ENCODE data around the gene PRR16. TPM values are rescaled to one million over a fixed set of nuclear protein-coding genes. Genes with fewer than 3 reads are reported as not detected.

The PRR16 gene
- total RNA-seq, 2 donors from 2014 or later = 19.8 to 25.5 TPM

DNA sequence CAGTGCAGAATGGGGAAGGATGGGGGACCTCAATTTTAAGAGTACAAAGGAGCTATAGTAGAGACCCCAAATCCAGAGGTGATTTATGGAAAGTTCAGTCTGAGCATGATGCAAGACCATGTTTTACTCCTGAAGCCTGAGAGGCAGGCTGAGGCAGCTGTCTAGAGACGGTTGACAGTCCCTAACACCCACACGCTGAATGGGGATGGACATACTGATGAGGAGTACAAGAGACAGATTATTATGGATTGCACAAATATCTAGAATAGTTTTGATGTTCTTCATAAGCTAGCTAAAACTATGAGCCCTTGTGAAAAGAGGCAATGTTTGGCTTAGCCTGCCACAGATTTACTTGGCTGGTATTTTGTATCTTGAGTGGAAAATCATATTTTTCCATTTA, 64.5 kb downstream of the PRR16 start:
- TF ChIP-seq, protein P1, sequence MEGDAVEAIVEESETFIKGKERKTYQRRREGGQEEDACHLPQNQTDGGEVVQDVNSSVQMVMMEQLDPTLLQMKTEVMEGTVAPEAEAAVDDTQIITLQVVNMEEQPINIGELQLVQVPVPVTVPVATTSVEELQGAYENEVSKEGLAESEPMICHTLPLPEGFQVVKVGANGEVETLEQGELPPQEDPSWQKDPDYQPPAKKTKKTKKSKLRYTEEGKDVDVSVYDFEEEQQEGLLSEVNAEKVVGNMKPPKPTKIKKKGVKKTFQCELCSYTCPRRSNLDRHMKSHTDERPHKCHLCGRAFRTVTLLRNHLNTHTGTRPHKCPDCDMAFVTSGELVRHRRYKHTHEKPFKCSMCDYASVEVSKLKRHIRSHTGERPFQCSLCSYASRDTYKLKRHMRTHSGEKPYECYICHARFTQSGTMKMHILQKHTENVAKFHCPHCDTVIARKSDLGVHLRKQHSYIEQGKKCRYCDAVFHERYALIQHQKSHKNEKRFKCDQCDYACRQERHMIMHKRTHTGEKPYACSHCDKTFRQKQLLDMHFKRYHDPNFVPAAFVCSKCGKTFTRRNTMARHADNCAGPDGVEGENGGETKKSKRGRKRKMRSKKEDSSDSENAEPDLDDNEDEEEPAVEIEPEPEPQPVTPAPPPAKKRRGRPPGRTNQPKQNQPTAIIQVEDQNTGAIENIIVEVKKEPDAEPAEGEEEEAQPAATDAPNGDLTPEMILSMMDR (IDR thresholded peaks at IDR 0.05) = no peak
- H3K36me3 ChIP-seq = no peaks in the 10 kb centered on the region
- no peaks in the 10 kb centered on the region for H3K4me1 ChIP-seq (ENCODE audit: control insufficient read depth in 1 of 2, low read depth in 2 of 2)
- ATAC-seq (ENCODE audit: insufficient number of reproducible peaks, low FRiP score, low read depth) (peak; percentile 36), DNase-seq (ENCODE audit: low spot score) (no peak)
- H3K4me3 ChIP-seq = no peak overlapping the region
- no peaks in the 10 kb centered on the region for H3K27me3 ChIP-seq (replicated peaks; ENCODE audit: insufficient read depth)
- H3K27ac ChIP-seq = no peak overlapping the region
- H3K9me3 ChIP-seq = no peaks in the 10 kb centered on the region

DNA sequence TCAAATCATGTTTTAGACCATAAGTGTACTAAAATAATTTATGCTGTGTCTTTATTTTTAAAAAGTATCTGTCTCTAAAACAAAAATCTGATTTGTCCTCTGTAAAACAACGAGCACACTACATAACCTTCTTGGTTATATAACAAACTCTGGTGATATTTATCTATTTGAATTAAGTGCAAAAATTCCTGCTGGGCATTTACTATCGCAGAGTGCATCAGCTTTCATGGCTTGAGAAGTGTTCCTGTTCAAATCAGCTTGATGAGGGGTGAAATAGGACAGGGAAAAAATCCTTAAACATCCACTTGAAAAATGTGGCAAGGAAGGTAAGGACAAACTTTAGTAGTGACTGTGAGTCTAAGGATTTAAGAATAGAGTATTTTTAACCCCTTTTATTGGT, 65.3 kb downstream of the PRR16 start:
- TF ChIP-seq, protein P1 (IDR thresholded peaks at IDR 0.05) = no peak
- Histone ChIP-seq H3K9me3 (no peaks in the 10 kb centered on the region), H3K4me3 (no peak overlapping the region), H3K27ac (no peak overlapping the region), H3K4me1 (ENCODE audit: control insufficient read depth in 1 of 2, low read depth in 2 of 2) (no peaks in the 10 kb centered on the region), H3K27me3 (replicated peaks; ENCODE audit: insufficient read depth) (no peaks in the 10 kb centered on the region), H3K36me3 (no peaks in the 10 kb centered on the region)
- no peak for ATAC-seq (ENCODE audit: insufficient number of reproducible peaks, low FRiP score, low read depth)
- DNase-seq (ENCODE audit: low spot score) = no peak

DNA sequence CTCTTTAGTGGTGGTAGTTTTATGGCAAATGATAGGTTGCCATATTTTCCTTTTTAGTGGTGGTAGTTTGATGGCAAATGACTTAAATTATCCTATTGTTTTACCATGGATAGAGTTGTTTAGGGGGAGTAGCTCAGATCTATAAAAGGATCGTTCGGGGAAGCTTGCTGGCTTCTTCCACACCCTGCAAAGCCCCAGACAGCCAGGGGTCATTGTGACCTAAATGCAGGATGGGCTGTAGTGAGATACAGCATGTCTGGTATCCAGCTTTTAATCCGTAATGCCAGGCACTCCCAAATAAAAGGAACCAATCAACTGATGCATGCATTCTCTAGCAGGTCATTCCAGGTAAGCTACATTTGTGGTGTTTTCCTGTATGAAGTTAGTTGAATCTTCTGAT, 67.1 kb downstream of the PRR16 start:
- ATAC-seq (ENCODE audit: insufficient number of reproducible peaks, low FRiP score, low read depth) (no peak), DNase-seq (ENCODE audit: low spot score) (no peak)
- TF ChIP-seq, protein P1 (IDR thresholded peaks at IDR 0.05) = no peak
- Histone ChIP-seq H3K9me3 (no peaks in the 10 kb centered on the region), H3K27ac (no peak overlapping the region), H3K4me1 (ENCODE audit: control insufficient read depth in 1 of 2, low read depth in 2 of 2) (no peaks in the 10 kb centered on the region), H3K4me3 (no peak overlapping the region), H3K36me3 (no peaks in the 10 kb centered on the region), H3K27me3 (replicated peaks; ENCODE audit: insufficient read depth) (no peaks in the 10 kb centered on the region)

DNA sequence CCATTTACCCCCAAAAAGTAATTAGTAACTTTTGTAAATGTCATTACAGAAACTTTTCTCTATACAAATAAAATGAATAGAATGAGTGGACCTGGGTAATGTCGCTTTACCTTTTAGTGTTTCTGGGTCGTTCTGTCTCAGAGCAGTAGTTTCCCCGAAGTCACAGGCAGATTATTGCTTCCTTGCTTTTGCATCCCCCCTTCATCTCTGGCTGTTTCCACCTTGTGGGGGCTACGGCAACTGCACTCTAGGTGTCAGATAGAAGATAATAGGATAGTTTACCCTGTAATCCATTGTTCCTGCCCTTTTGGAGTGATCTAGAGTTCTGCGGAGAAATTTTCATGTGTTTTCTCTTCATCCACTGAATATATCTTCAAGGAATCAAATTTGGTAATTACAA, 68.7 kb downstream of the PRR16 start:
- no peak for DNase-seq (ENCODE audit: low spot score)
- no peak overlapping the region for H3K4me3 ChIP-seq
- H3K27me3 ChIP-seq (replicated peaks; ENCODE audit: insufficient read depth) = no peaks in the 10 kb centered on the region
- H3K9me3 ChIP-seq = no peaks in the 10 kb centered on the region
- TF ChIP-seq, protein P1 (IDR thresholded peaks at IDR 0.05) = no peak
- H3K36me3 ChIP-seq = no peaks in the 10 kb centered on the region
- H3K27ac ChIP-seq = no peak overlapping the region
- ATAC-seq (ENCODE audit: insufficient number of reproducible peaks, low FRiP score, low read depth) = no peak
- no peaks in the 10 kb centered on the region for H3K4me1 ChIP-seq (ENCODE audit: control insufficient read depth in 1 of 2, low read depth in 2 of 2)

DNA sequence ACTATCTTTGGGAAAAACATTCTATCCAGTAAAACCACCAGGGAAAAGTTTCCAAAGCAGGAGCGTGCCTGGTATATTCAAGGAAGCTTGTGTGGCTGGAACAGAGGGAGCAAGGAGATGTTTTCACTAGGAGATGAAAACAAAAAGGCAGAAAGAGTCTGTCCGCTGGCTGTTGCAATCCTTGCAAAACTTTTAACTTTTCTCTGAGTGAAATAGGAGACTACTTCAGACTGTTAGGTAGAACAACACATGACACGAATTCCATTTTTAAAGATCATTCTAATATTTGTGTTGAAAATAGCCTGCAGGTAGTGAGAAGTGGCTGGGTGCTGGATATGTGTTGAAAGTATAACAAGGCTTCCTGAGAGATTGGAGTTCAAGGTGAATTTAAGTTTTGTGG, 69.5 kb downstream of the PRR16 start:
- Histone ChIP-seq H3K27me3 (replicated peaks; ENCODE audit: insufficient read depth) (no peaks in the 10 kb centered on the region), H3K36me3 (no peaks in the 10 kb centered on the region)
- TF ChIP-seq, protein P1 (IDR thresholded peaks at IDR 0.05) = no peak

More for the DNA sequence above, 69.5 kb downstream of the PRR16 start:
- Histone ChIP-seq H3K4me3 (no peak overlapping the region), H3K9me3 (no peaks in the 10 kb centered on the region), H3K27ac (no peak overlapping the region), H3K4me1 (ENCODE audit: control insufficient read depth in 1 of 2, low read depth in 2 of 2) (peaks cover 0 to 3% of the 10 kb centered on the region in 2 donors)
- no peak for ATAC-seq (ENCODE audit: insufficient number of reproducible peaks, low FRiP score, low read depth)
- no peak for DNase-seq (ENCODE audit: low spot score)

Data from thoracic aorta (tissue), 2 donors.